GM19023 (cell line): Measurements from ENCODE around the gene HACD1.
"Not testable (repeated sequence)": the region's sequence is repeated elsewhere in the genome, so short reads cannot be mapped to it uniquely, and the experiment has no call there.

Experiments used
- ATAC-seq: cut with Tn5 transposase; IDR thresholded peaks from one replicate; pipeline ENCODE4 v1.9.1; 2021; ENCODE audit warnings: mild to moderate bottlenecking, moderate library complexity; ENCODE audit not compliant: unreplicated experiment

Gene HACD1

GRCh38 chr10:17643755-17644484 is 26.7 kb upstream of the HACD1 start, which contains the start of gene STAM:
TSS of gene STAM (plus strand) at chr10:17644151. CDS start at chr10:17644340, 189 bp downstream.
- peak; percentile 93 for ATAC-seq

GRCh38 chr10:17643339-17643754 is 26.2 kb upstream of the HACD1 start:
- peak; percentile 26 for ATAC-seq

- ATAC-seq, result no peak
Measured at GRCh38 chr10:17640331-17640816, 23.2 kb upstream of the HACD1 start.

- ATAC-seq, result no peak
Measured at GRCh38 chr10:17637869-17638268, 20.7 kb upstream of the HACD1 start.

- ATAC-seq, result no peak
Measured at GRCh38 chr10:17633353-17633752, 16.2 kb upstream of the HACD1 start.

GRCh38 chr10:17632590-17632989 is 15.4 kb upstream of the HACD1 start:
- not testable (repeated sequence) for ATAC-seq

- ATAC-seq, result no peak
Measured at GRCh38 chr10:17626656-17627055, 9.5 kb upstream of the HACD1 start.

- no peak for ATAC-seq
Measured at GRCh38 chr10:17624996-17625395, 7.8 kb upstream of the HACD1 start.

GRCh38 chr10:17622061-17622460 is 4.9 kb upstream of the HACD1 start:
- no peak for ATAC-seq

- ATAC-seq, result peak; percentile 48
Measured at GRCh38 chr10:17616403-17617030, 657 bp downstream of the HACD1 start.

- ATAC-seq, result no peak
Measured at GRCh38 chr10:17609523-17610079, 7.6 kb downstream of the HACD1 start.

GRCh38 chr10:17607603-17608332 is 9.4 kb downstream of the HACD1 start:
- ATAC-seq, result no peak

GRCh38 chr10:17607060-17607459 is 10.1 kb downstream of the HACD1 start:
- no peak for ATAC-seq

GRCh38 chr10:17606547-17607040 is 10.6 kb downstream of the HACD1 start:
- ATAC-seq, result no peak

- no peak for ATAC-seq
Measured at GRCh38 chr10:17605936-17606335, 11.2 kb downstream of the HACD1 start.

- ATAC-seq, result no peak
Measured at GRCh38 chr10:17599089-17599488, 18.1 kb downstream of the HACD1 start.

GRCh38 chr10:17597386-17597785 is 19.8 kb downstream of the HACD1 start:
- ATAC-seq, result no peak

GRCh38 chr10:17590969-17591645 is 26.1 kb downstream of the HACD1 start:
- ATAC-seq, result no peak

GRCh38 chr10:17589316-17589715 is 27.9 kb downstream of the HACD1 start:
- ATAC-seq, result not testable (repeated sequence)

GRCh38 chr10:17588420-17588819 is 28.8 kb downstream of the HACD1 start:
- no peak for ATAC-seq
